Astrocyte (in vitro differentiated cells and primary cell): ENCODE data around the gene RAB22A. TPM values are rescaled to one million over a fixed set of nuclear protein-coding genes. Genes with fewer than 3 reads are reported as not detected.
A peak's percentile ranks its signal among the peaks of the same experiment; 100 is the strongest.

Source experiments
- DNase-seq: peaks from one replicate; pipeline ENCODE4 v3.0.0-alpha.2; 2010; ENCODE audit warnings: low read depth
- FAIRE-seq: peaks from 2 replicates; lab custom pipeline; 2011; peaks lifted over from hg19 to GRCh38; lab: Jason Lieb, UNC
- H2AFZ ChIP-seq: 2 replicates; pipeline ENCODE4 v1.6.0; 2012; ENCODE audit warnings: low read depth, low read length, inconsistent platforms
- H3K27ac ChIP-seq: 2 replicates; pipeline ENCODE4 v1.5.1; 2011; ENCODE audit warnings: low read depth, low read length, inconsistent platforms
- H3K27me3 ChIP-seq: 2 replicates; pipeline ENCODE4 v1.6.0; 2011; ENCODE audit warnings: low read length, inconsistent platforms; ENCODE audit not compliant: insufficient read depth
- H3K36me3 ChIP-seq: 2 replicates; pipeline ENCODE4 v1.5.1; 2011; ENCODE audit warnings: low read length, inconsistent platforms; ENCODE audit not compliant: insufficient read depth
- H3K4me1 ChIP-seq: 2 replicates; pipeline ENCODE4 v1.5.1; 2011; ENCODE audit warnings: low read length, inconsistent platforms; ENCODE audit not compliant: insufficient read depth
- H3K4me2 ChIP-seq: 2 replicates; pipeline ENCODE4 v1.6.0; 2012; ENCODE audit warnings: low read length, inconsistent platforms
- H3K4me3 ChIP-seq: 2 replicates; pipeline ENCODE4 v1.5.1; 2011; ENCODE audit warnings: low read depth, mild to moderate bottlenecking, low read length, inconsistent platforms; ENCODE audit not compliant: insufficient read depth
- H3K79me2 ChIP-seq: 2 replicates; pipeline ENCODE4 v1.6.0; 2012; ENCODE audit warnings: mild to moderate bottlenecking, low read length, inconsistent platforms; ENCODE audit not compliant: insufficient read depth
- H3K9ac ChIP-seq: 2 replicates; pipeline ENCODE4 v1.6.0; 2012; ENCODE audit warnings: mild to moderate bottlenecking, low read length, inconsistent platforms
- H3K9me3 ChIP-seq: 2 replicates; pipeline ENCODE4 v1.5.1; 2012; ENCODE audit warnings: low read depth, mild to moderate bottlenecking, low read length, inconsistent platforms; ENCODE audit not compliant: insufficient read depth
- H4K20me1 ChIP-seq: 2 replicates; pipeline ENCODE4 v1.6.0; 2012; ENCODE audit warnings: low read length, inconsistent platforms; ENCODE audit not compliant: insufficient read depth
- H3K27ac Mint-ChIP-seq: one replicate; pipeline ENCODE4 v1.8.0; 2021; ENCODE audit warnings: mild to moderate bottlenecking, mixed read lengths; ENCODE audit not compliant: unreplicated experiment
- H3K27me3 Mint-ChIP-seq: one replicate; pipeline ENCODE4 v1.8.0; 2021; ENCODE audit warnings: low read depth, mixed read lengths; ENCODE audit not compliant: unreplicated experiment
- H3K36me3 Mint-ChIP-seq: one replicate; pipeline ENCODE4 v1.8.0; 2021; ENCODE audit warnings: low read depth, mixed read lengths; ENCODE audit not compliant: unreplicated experiment
- H3K4me1 Mint-ChIP-seq: one replicate; pipeline ENCODE4 v1.8.0; 2021; ENCODE audit warnings: low read depth, mixed read lengths; ENCODE audit not compliant: unreplicated experiment
- H3K4me3 Mint-ChIP-seq: one replicate; pipeline ENCODE4 v1.8.0; 2021; ENCODE audit warnings: mild to moderate bottlenecking, moderate library complexity, mixed read lengths; ENCODE audit not compliant: unreplicated experiment
- H3K9me3 Mint-ChIP-seq: one replicate; pipeline ENCODE4 v1.8.0; 2021; ENCODE audit warnings: mild to moderate bottlenecking, mixed read lengths; ENCODE audit not compliant: unreplicated experiment
- EZH2 ChIP-seq: IDR thresholded peaks from 2 replicates; pipeline ENCODE4 v1.6.1; 2012; ENCODE audit warnings: mild to moderate bottlenecking, low read length, inconsistent platforms; ENCODE audit not compliant: insufficient read depth
- total RNA-seq: library from RNA; stranded (reverse); gene quantifications from 2 replicates; pipeline ENCODE4 v1.2.1, GENCODE V29; 2021
- TF ChIP-seq, protein P1 (sequence below): IDR thresholded peaks from 2 replicates; pipeline ENCODE4 v1.5.1; 2011; ENCODE audit warnings: low read depth, mild to moderate bottlenecking, inconsistent platforms, low read length, moderate library complexity; ENCODE audit not compliant: insufficient read depth

The RAB22A gene
- total RNA-seq, 1 donor from 2014 or later: 16.6 TPM

DNA sequence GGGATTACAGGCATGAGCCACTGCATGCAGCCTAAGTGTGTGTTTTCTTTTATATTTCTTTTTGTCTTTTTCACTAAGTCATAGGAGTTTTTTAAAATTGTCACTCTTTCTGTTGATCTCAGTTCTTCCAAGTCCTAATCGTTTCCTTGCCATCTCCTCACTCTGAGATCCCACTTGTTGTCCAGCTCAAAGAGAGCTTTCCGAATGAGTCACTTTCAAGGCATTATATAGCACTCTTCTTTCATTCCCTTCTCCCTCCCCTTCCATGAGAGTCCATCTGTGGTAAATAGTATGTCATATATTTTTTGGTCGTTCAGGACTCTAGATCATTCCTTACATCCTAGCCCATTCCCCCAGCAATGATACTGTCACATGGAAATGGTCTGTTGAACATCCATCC is 83.8 kb downstream of the RAB22A start:
- no peaks in the 10 kb centered on the region for H3K9me3 ChIP-seq
- peaks cover 24% of the 10 kb centered on the region for H3K4me1 Mint-ChIP-seq
- H3K4me3 ChIP-seq: no peak overlapping the region
- H3K9me3 Mint-ChIP-seq: peaks cover 3% of the 10 kb centered on the region
- TF ChIP-seq, protein P1, sequence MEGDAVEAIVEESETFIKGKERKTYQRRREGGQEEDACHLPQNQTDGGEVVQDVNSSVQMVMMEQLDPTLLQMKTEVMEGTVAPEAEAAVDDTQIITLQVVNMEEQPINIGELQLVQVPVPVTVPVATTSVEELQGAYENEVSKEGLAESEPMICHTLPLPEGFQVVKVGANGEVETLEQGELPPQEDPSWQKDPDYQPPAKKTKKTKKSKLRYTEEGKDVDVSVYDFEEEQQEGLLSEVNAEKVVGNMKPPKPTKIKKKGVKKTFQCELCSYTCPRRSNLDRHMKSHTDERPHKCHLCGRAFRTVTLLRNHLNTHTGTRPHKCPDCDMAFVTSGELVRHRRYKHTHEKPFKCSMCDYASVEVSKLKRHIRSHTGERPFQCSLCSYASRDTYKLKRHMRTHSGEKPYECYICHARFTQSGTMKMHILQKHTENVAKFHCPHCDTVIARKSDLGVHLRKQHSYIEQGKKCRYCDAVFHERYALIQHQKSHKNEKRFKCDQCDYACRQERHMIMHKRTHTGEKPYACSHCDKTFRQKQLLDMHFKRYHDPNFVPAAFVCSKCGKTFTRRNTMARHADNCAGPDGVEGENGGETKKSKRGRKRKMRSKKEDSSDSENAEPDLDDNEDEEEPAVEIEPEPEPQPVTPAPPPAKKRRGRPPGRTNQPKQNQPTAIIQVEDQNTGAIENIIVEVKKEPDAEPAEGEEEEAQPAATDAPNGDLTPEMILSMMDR: no peak
- no peak for TF ChIP-seq EZH2
- H3K27ac Mint-ChIP-seq: peak overlapping the region; percentile 28
- H3K36me3 Mint-ChIP-seq: peaks cover 16% of the 10 kb centered on the region
- H3K4me1 ChIP-seq: peaks cover 12% of the 10 kb centered on the region
- peak overlapping the region; percentile 1 for H3K9ac ChIP-seq
- peaks cover 75% of the 10 kb centered on the region for H4K20me1 ChIP-seq
- DNase-seq (peak; percentile 48), FAIRE-seq (no peak)
- peaks cover 91% of the 10 kb centered on the region for H3K79me2 ChIP-seq
- H3K36me3 ChIP-seq: peaks cover 15% of the 10 kb centered on the region
- no peaks in the 10 kb centered on the region for H3K27me3 Mint-ChIP-seq
- no peaks in the 10 kb centered on the region for H3K27me3 ChIP-seq
- H2AFZ ChIP-seq: no peak overlapping the region
- peak overlapping the region; percentile 37 for H3K27ac ChIP-seq
- peak overlapping the region; percentile 58 for H3K4me3 Mint-ChIP-seq
- H3K4me2 ChIP-seq: peak overlapping the region; percentile 11

DNA sequence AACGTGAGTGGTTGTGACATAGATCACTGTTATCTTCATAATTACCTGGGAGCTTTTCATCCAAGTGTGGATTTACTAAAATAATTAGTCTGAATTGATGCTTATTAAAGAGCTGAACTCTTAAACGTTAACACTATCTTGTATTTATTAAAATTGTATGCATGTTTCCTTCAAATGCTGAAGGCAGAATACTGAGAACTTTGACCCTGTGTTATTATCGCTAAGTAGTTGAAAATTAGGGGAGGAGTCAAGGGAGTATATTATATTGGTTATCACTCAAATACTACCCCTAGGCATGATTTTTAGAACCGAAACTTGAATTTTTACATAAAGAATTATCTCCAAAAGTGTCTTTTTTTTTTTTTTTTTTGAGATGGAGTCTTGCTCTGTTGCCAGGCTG is 85.3 kb downstream of the RAB22A start:
- Mint-ChIP-seq H3K27ac (no peak overlapping the region), H3K4me1 (peaks cover 26% of the 10 kb centered on the region), H3K36me3 (peaks cover 17% of the 10 kb centered on the region), H3K9me3 (peaks cover 3% of the 10 kb centered on the region), H3K4me3 (no peak overlapping the region), H3K27me3 (no peaks in the 10 kb centered on the region)
- Histone ChIP-seq H3K4me1 (peaks cover 10% of the 10 kb centered on the region), H4K20me1 (peaks cover 90% of the 10 kb centered on the region), H3K27me3 (no peaks in the 10 kb centered on the region), H3K4me3 (no peak overlapping the region), H2AFZ (no peak overlapping the region), H3K9me3 (no peaks in the 10 kb centered on the region), H3K27ac (no peak overlapping the region), H3K9ac (no peak overlapping the region), H3K36me3 (peaks cover 15% of the 10 kb centered on the region), H3K79me2 (peaks cover 98% of the 10 kb centered on the region), H3K4me2 (no peak overlapping the region)
- TF ChIP-seq EZH2: no peak
- TF ChIP-seq, protein P1: no peak
- DNase-seq (no peak), FAIRE-seq (no peak)

DNA sequence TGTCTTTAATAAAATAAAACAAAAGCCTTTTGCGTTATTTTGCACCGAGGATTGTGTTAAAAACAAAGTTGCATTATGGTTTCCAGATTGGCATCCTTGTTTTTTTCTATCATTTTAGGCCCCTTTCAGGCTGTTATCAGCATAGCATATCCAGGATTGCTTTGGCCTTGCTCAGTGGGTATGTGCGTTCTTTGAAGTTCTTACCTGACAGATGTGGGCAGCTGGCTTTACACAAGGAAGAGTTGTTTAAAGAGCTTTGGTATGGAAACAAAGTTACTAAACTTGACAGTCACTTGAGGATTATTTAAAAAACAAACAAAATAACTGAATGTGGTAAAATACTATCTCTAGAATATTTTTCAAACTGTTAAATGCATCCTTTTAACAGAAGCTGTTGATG is 86.1 kb downstream of the RAB22A start:
- no peak overlapping the region for H3K27ac Mint-ChIP-seq
- Histone ChIP-seq H4K20me1 (peaks cover 91% of the 10 kb centered on the region), H3K79me2 (peaks cover 98% of the 10 kb centered on the region), H3K27me3 (no peaks in the 10 kb centered on the region), H3K4me3 (no peak overlapping the region), H3K36me3 (peaks cover 14% of the 10 kb centered on the region), H3K4me1 (peaks cover 4% of the 10 kb centered on the region), H3K9ac (no peak overlapping the region), H3K9me3 (no peaks in the 10 kb centered on the region), H3K27ac (no peak overlapping the region), H3K4me2 (no peak overlapping the region), H2AFZ (no peak overlapping the region)
- H3K36me3 Mint-ChIP-seq: peaks cover 16% of the 10 kb centered on the region
- peaks cover 26% of the 10 kb centered on the region for H3K4me1 Mint-ChIP-seq
- TF ChIP-seq, protein P1: no peak
- no peak for TF ChIP-seq EZH2
- no peak overlapping the region for H3K4me3 Mint-ChIP-seq
- FAIRE-seq (no peak), DNase-seq (no peak)
- no peaks in the 10 kb centered on the region for H3K9me3 Mint-ChIP-seq
- no peaks in the 10 kb centered on the region for H3K27me3 Mint-ChIP-seq
